Psoas muscle (tissue), 8 donors: ENCODE measurements around the gene KEL. TPM values are rescaled to one million over a fixed set of nuclear protein-coding genes. Genes with fewer than 3 reads are reported as not detected.

Experiments used
- ATAC-seq, 4 donors: fragments of 200-7000 bp; cut with Tn5 transposase; one replicate each; pipeline ENCODE4 v1.9.1; 2020; ENCODE audit warnings: moderate library complexity in 3 of 4, mild to moderate bottlenecking in 2 of 4
- DNase-seq, 2 donors: peaks; one replicate each; pipeline ENCODE4 v3.0.0-alpha.2; 2020
- H3K27ac ChIP-seq: fragments of 200-600 bp; one replicate; pipeline ENCODE4 v1.8.0; 2022
- H3K27me3 ChIP-seq, 3 donors: fragments of 200-600 bp in 1 of 3; one replicate each; pipeline versions ENCODE4 v1.6.1 to v1.8.0; 2013 to 2022; ENCODE audit warnings: low read length in 2 of 3, mild to moderate bottlenecking in 2 of 3, moderate library complexity in 1 of 3; ENCODE audit not compliant: insufficient read depth in 3 of 3
- H3K36me3 ChIP-seq, 2 donors: fragments of 200-600 bp in 1 of 2; one replicate each; pipeline versions ENCODE4 v1.6.1 to v1.8.0; 2013 to 2022; ENCODE audit warnings: low read depth in 1 of 2, mild to moderate bottlenecking in 1 of 2, moderate library complexity in 1 of 2; ENCODE audit not compliant: insufficient read depth in 1 of 2
- H3K4me1 ChIP-seq: fragments of 200-600 bp; one replicate; pipeline ENCODE4 v1.8.0; 2022
- H3K4me3 ChIP-seq: fragments of 200-600 bp; one replicate; pipeline ENCODE4 v1.8.0; 2022; ENCODE audit warnings: mild to moderate bottlenecking
- H3K9me3 ChIP-seq: fragments of 200-600 bp; one replicate; pipeline ENCODE4 v1.8.0; 2022
- WGBS, 3 donors: extraction: QIAGEN DNeasy Blood & Tissue Kit; methylation state at CpG; one replicate each; pipeline versions ENCODE4 v1.1.6 to v1.1.7; 2013; 5-methylcytosine and 5-hydroxymethylcytosine counted together
- intact Hi-C, 2 donors: fragments of 100-400 bp; cut with DNase I; formaldehyde crosslinking; loops; one replicate each; pipeline versions ENCODE4 v1.11.0 to v1.14.2; 2022
- polyA plus RNA-seq, 3 donors: library from polyadenylated mRNA; stranded (reverse); fragments of 200-250 nt; gene quantifications; one replicate each; pipeline ENCODE4 v1.2.3, GENCODE V29; 2013
- total RNA-seq, 4 donors: library from RNA; stranded (reverse); fragmentation: NEBNext Ultra II Directional in 2 of 4; extraction: Animal tissue kit (Norgen Biotek cat#: 25700) in 2 of 4; gene quantifications; one replicate each; pipeline versions ENCODE4 v1.2.1 to v1.2.4, GENCODE V29; 2021 to 2023
- TF ChIP-seq, protein P1 (sequence below): fragments of 200-600 bp; IDR thresholded peaks from one replicate; pipeline ENCODE4 v1.8.0; 2022; ENCODE audit warnings: antibody characterized with exemption
- donor health status: healthy with polysubstance abuse.
- donor health status: DM: no; HTN: no; CAD: no; lungs with moderate emphysema.
- donor health status: Bipolar disorder and iron deficiency.
- donor health status: healthy.
- donor health status: DM: yes; HTN: yes; CAD: no.
- donor health status: DM: no; HTN: no; CAD: no.
- donor health status: DM: no; HTN: no; CAD: no.
- donor health status: DM: yes; HTN: yes; CAD: no.

Gene KEL
- total and polyA plus RNA-seq, 7 donors: 0.01 to 0.69 (median 0.30) TPM; not detected in 2

DNA sequence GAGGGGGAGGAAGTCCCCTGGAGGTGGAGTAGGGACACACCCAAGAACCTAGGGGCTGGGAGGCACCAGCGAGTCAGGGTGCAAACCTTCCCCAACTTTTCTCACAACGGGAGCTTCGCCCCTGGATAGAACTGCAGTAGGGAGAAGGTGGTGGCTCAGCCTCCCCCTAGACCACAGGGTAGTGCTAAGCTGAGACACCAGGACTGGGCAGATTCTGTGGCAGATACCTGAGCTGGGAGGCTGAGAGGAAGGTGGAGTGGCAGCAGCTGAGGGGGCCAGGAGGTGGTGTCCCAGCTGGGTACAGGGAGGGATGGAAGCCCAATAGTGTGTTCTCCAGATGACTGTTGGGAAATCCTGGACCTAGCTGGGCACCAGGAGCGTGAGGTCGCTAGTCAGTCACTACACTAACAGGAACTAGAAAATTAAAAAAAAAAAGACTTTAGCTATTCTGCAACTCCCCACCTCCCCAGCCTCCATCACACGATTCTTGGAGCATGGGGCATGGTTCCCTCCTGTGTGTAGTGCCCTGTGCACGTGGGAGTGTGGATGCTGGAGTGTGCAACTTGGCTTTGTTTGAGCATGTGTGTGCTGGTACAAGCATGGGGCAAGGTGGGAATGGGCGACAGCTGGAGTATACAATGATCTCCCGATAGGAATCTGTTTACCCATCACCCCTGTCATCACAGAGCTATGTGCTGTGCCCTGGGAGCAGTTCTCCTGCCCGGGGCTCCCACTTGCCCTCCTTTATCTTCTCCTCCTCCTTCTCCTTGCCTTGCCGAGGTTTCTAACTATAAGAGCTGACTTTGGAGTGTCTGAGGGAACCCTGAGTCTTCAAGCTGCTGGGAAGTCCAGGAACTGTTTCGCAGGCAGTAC is 67.8 kb downstream of the KEL start:
- TF ChIP-seq, protein P1, sequence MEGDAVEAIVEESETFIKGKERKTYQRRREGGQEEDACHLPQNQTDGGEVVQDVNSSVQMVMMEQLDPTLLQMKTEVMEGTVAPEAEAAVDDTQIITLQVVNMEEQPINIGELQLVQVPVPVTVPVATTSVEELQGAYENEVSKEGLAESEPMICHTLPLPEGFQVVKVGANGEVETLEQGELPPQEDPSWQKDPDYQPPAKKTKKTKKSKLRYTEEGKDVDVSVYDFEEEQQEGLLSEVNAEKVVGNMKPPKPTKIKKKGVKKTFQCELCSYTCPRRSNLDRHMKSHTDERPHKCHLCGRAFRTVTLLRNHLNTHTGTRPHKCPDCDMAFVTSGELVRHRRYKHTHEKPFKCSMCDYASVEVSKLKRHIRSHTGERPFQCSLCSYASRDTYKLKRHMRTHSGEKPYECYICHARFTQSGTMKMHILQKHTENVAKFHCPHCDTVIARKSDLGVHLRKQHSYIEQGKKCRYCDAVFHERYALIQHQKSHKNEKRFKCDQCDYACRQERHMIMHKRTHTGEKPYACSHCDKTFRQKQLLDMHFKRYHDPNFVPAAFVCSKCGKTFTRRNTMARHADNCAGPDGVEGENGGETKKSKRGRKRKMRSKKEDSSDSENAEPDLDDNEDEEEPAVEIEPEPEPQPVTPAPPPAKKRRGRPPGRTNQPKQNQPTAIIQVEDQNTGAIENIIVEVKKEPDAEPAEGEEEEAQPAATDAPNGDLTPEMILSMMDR: no peak
- Histone ChIP-seq H3K4me3 (no peak overlapping the region), H3K27ac (no peak overlapping the region), H3K36me3 (no peaks in the 10 kb centered on the region), H3K4me1 (no peaks in the 10 kb centered on the region), H3K9me3 (no peaks in the 10 kb centered on the region), H3K27me3 (peaks cover 0 to 9% (median 1%) of the 10 kb centered on the region in 3 donors)
- intact Hi-C loops: no loop called here
- DNase-seq (no peak), ATAC-seq (no peak)
- WGBS, 3 donors: 70 to 75% (median 72%) methylated on average over 12 of the region's 12 CpGs

DNA sequence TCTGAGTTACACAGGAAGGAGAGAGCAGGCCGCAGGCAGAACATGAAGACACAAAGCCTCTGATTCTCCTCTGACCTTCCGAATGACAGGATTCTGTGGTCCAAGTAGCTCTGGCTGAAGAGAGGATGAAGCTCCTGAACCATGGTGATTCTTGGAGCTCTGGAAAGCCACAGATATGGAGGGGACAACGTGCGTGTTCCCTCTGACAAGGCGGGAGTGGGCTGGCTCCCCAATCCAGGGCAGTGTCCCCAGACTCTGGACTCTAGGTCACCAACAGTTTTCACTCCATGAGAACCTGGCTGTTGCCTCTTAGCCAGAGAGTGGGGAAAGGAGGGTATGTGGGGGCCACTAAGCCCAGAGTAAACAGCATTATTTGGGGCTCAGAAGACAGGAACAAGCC is 69.2 kb downstream of the KEL start:
- DNase-seq (no peak), ATAC-seq (no peak)
- intact Hi-C loops: no loop called here
- TF ChIP-seq, protein P1: no peak
- H3K27me3 ChIP-seq: peaks cover 0 to 9% (median 5%) of the 10 kb centered on the region in 3 donors
- H3K4me1 ChIP-seq: no peaks in the 10 kb centered on the region
- no peak overlapping the region for H3K27ac ChIP-seq
- H3K36me3 ChIP-seq: no peaks in the 10 kb centered on the region
- 71 to 83% (median 79%) methylated on average over 5 of the region's 5 CpGs for WGBS, 3 donors
- H3K9me3 ChIP-seq: no peaks in the 10 kb centered on the region
- no peak overlapping the region for H3K4me3 ChIP-seq

DNA sequence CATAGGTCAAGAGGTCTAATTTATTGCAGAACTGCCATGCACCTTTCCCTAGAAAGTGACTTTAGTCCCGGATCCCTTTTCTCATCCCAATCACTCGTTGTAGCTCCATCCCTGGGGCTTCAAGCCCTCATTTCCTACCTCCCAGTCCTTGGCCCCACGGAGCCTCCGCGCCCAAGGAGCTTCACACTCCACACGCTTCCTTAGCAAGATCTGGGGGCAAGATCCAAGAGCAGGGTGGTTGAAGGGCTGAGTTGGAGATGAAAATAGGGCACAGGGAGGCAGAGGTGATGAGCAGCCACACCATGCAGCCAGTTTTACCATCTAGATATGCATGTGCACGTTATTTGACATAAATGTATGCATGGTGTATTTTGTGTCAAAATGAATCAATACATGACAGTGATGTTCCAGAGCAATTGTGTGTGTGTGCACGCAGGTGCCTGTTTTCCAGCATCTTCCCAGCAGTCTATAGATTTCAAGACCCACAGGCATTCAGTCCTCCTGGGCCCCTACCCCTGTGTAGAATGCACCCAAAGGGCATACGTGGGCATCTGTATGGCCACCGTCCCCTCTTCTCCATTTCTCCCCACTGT is 70.6 kb downstream of the KEL start:
- Histone ChIP-seq H3K27me3 (peaks cover 0 to 5% (median 5%) of the 10 kb centered on the region in 3 donors), H3K4me3 (no peak overlapping the region), H3K9me3 (no peaks in the 10 kb centered on the region), H3K36me3 (no peaks in the 10 kb centered on the region), H3K4me1 (no peaks in the 10 kb centered on the region), H3K27ac (no peak overlapping the region)
- no peak for ATAC-seq
- WGBS, 3 donors: 76 to 82% (median 79%) methylated on average over 10 of the region's 10 CpGs
- TF ChIP-seq, protein P1: no peak
- intact Hi-C loops: no loop called here
- DNase-seq: no peak

Other genes starting within 250 kb of the KEL start
- gene PRSS1, start 212.9 kb downstream of the KEL start, total RNA-seq: 1 to 10 TPM in 2 of 4 donors, not detected in 2; 1.3 to 8.7 TPM
- gene PRSS1, start 212.9 kb downstream of the KEL start, polyA plus RNA-seq: 1 to 10 TPM in 2 of 3 donors, not detected in 1; 1.4 to 2.2 TPM
- 1 to 10 TPM in 2 of 4 donors, not detected in 2; 1.7 to 6.2 TPM for gene PRSS2, start 191.4 kb downstream of the KEL start, total RNA-seq
- gene PRSS2, start 191.4 kb downstream of the KEL start, polyA plus RNA-seq: 1 to 10 TPM in 1 of 3 donors, under 1 TPM in 2; 0.04 to 2.8 (median 0.66) TPM
- 1 to 10 TPM in 3 of 4 donors, under 1 TPM in 1; 0.57 to 3.5 (median 2.7) TPM for gene EPHB6, start 107.3 kb downstream of the KEL start, total RNA-seq
- gene EPHB6, start 107.3 kb downstream of the KEL start, polyA plus RNA-seq: 1 to 10 TPM; 1.4 to 5.7 (median 2.9) TPM
- gene TRPV6, start 76.6 kb downstream of the KEL start, total RNA-seq: not detected
- gene TRPV6, start 76.6 kb downstream of the KEL start, polyA plus RNA-seq: under 1 TPM in 1 of 3 donors, not detected in 2; under 0.01 TPM
- gene TRPV5, start 28.6 kb downstream of the KEL start, total RNA-seq: under 1 TPM in 1 of 4 donors, not detected in 3; 0.06 TPM
- not detected for gene TRPV5, start 28.6 kb downstream of the KEL start, polyA plus RNA-seq
- not detected for gene LLCFC1, start 22.9 kb downstream of the KEL start, total RNA-seq
- not detected for gene LLCFC1, start 22.9 kb downstream of the KEL start, polyA plus RNA-seq
- gene OR9A2, start 64.8 kb upstream of the KEL start, total RNA-seq: not detected
- gene OR9A2, start 64.8 kb upstream of the KEL start, polyA plus RNA-seq: not detected
- not detected for gene OR6V1, start 90.0 kb upstream of the KEL start, total RNA-seq
- not detected for gene OR6V1, start 90.0 kb upstream of the KEL start, polyA plus RNA-seq
- gene PIP, start 169.7 kb upstream of the KEL start, total RNA-seq: not detected
- gene PIP, start 169.7 kb upstream of the KEL start, polyA plus RNA-seq: under 1 TPM in 1 of 3 donors, not detected in 2; 0.18 TPM
- gene TAS2R39, start 221.1 kb upstream of the KEL start, total RNA-seq: not detected
- under 1 TPM in 1 of 3 donors, not detected in 2; 0.10 TPM for gene TAS2R39, start 221.1 kb upstream of the KEL start, polyA plus RNA-seq